HG03442 (cell line): ENCODE measurements around the gene C3.
A peak's percentile ranks its signal among the peaks of the same experiment; 100 is the strongest.
"Not testable (repeated sequence)": the region's sequence is repeated elsewhere in the genome, so short reads cannot be mapped to it uniquely, and the experiment has no call there.

Experiments
- ATAC-seq: cut with Tn5 transposase; IDR thresholded peaks from one replicate; pipeline ENCODE4 v1.9.1; 2021; ENCODE audit warnings: mild to moderate bottlenecking, moderate library complexity; ENCODE audit not compliant: unreplicated experiment

C3 gene

DNA sequence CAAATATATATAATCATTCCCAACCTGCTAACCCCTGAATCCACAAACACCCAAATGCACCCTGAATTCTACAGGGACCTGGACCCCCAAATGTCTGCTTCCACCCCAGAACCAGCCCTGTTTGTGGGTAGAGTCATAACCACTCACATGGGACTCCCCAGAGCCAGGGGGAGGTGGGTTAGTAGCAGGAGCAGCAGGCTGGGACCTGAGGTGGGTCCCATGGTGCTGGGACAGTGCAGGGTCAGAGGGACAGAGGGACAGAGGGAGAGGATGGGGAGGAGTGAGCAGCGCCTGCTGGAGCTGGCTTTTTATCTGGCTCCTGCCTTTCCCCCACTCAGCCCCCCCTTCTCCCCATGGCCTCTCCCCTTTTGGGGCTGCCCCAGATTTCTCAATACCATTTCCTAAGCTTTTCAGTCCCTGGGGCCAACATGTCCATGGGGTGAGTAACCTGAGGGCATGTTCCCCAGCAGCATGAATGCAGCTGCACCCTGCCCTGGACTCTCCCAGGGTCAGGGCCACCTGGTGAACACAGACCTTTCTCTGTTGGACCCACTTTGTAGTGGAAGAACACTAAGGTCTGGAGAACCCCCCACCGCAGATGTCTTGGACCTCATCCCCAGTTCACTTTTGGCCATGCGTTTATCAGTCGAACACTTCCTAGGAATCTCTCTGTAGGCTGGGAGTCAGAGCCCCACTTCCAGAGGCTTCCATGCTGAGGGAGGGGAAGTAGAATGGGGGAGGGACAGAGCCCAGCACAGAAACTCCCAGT lies at the start of gene C3:
Gene C3, minus strand, starts transcription at position 282 of the 769 bp plus-strand sequence. Its CDS starts 61 bp downstream, at position 221.
- ATAC-seq = no peak

DNA sequence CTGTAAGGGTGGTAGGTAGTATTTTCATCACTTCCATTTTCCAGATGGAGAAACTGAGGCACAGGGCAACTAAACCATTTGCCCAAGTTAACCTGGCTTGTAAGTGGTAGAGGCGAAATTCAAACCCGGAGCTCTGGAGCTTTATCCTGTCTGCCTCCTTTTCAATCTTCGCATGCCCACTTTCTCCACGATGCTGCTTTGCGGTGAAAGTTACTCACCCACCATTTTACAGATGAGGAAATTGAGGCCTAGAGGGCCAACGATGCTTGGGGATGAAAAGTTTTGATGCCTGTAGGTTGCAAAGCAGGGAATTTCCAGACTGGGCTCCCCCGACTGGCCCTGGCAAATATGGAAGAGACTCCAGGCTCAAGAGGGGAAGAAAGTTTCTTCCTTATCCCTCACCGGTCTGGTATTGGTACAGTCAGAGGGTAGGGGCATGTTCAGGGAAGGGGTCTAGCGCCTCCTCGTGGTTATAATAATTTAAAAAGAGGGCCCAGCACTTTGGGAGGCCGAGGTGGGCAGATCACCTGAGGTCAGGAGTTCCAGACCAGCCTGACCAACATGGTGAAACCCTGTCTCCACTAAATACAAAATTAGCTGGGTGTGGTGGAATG lies 48.7 kb upstream of the C3 start:
- no peak for ATAC-seq

GRCh38 chr19:6768236-6768785 lies 47.9 kb upstream of the C3 start:
- ATAC-seq = no peak

GRCh38 chr19:6767357-6768235 lies 47.1 kb upstream of the C3 start, which contains the start of gene SH2D3A:
Gene SH2D3A, minus strand, starts transcription at chr19:6767435. Its CDS starts 3,687 bp downstream, at chr19:6763748.
- peak; percentile 56 for ATAC-seq

- peak; percentile 6 for ATAC-seq
Observed at GRCh38 chr19:6767081-6767356, 46.6 kb upstream of the C3 start.

- ATAC-seq = no peak
Observed at GRCh38 chr19:6766357-6767080, 46.1 kb upstream of the C3 start.

DNA sequence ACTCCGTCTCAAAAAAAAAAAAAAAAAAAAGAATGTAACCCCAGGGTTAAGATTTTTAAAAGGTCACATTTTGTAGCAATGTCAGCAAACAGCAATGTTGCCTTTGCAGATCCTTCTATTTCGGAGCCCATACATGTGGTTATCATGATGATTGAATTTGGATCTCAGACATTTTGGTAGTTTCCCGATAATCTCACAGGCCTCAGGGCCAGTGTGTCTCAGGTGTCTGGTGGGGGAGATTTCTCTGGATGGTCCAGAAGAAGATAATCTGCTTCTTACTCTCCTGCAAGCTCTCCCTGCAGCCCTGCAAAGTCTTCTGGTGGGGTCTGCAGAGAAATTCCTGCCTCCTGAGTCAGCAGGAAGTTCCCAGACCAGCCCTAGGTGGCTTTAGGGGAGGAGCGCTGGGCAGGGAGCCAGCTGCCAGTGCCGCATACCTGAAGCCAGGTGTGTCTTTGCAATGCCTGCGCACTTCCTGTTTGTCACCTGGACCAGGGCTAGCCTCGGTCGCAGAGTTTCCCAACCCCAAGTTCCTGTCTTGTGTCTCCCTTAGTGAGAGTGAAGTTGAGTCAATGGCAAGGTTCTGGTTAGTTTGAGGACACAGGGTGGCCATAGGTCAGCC lies 45.4 kb upstream of the C3 start:
- no peak for ATAC-seq

DNA sequence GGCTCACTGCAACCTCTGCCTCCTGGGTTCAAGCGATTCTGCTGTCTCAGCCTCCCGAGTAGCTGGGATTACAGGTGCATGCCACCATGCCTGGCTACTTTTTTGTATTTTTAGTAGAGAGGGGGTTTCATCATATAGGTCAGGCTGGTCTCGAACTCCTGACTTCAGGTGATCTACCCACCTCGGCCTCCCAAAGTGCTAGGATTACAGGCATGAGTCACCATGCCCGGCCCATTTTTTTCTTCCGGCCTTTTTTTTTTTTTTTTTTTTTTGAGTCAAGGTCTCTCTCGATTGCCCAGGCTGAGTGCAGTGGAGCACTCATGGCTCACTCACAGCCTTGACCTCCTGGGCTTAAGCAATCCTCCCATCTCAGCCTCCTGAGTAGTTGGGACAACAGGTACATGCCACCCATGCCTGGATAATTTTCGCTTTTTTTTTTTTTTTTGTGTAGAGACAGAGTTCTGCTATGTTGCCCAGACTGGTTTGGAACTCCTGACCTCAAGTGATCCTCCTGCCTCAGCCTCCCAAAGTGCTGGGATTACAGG lies 41.9 kb upstream of the C3 start:
- ATAC-seq = not testable (repeated sequence)

DNA sequence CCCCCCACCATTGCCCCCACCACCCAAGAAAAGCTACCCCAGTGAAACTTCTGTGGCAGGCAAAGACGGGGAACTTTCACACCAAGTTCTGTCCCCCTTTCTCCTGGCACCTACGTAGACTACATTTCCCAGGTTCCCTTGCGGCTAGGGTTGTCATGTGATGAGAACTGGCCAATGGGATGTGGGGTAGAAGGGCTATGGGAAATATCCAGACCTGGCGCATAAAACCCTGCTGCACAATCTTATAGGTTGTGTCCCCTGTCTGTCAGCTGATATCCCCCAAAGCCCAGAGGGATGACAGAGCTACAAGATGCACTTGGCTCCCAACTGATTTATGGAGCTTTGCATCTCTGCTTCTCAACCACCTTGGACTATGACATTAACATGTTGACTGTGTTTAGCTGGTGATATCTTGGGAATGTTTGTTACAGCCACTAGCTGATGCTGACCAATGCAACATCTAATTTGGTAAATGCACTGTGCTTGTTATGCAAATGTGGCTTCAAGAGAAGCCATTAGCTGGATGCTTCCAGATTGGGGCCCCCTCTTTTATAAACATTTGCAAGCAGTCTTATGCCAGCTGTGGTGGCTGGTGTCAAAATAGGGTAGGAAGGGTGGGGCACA lies 40.7 kb upstream of the C3 start:
- ATAC-seq = no peak

GRCh38 chr19:6760606-6761005 lies 40.2 kb upstream of the C3 start:
- no peak for ATAC-seq

- no peak for ATAC-seq
Observed at GRCh38 chr19:6754653-6755463, 34.4 kb upstream of the C3 start.

DNA sequence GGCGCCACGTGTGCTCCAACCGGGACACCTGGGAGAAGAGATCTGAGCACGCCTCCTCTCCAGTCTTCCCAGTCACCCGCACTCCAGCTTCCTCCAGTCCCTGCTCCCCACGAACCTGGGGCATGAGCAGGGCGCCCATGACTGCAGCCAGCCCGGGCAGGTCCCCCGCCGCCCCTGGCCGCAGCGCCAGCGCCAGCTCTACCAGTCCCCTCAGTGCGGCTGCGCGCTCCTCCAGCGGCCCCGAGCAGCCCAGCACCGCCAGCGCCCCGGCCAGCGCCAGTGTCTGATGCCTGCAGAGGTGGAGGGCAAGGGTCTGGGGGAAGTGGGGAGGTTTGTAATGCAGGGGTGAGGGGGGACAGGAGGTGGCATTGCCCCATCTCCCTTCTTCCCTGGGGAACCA lies 33.7 kb upstream of the C3 start:
- peak; percentile 8 for ATAC-seq

DNA sequence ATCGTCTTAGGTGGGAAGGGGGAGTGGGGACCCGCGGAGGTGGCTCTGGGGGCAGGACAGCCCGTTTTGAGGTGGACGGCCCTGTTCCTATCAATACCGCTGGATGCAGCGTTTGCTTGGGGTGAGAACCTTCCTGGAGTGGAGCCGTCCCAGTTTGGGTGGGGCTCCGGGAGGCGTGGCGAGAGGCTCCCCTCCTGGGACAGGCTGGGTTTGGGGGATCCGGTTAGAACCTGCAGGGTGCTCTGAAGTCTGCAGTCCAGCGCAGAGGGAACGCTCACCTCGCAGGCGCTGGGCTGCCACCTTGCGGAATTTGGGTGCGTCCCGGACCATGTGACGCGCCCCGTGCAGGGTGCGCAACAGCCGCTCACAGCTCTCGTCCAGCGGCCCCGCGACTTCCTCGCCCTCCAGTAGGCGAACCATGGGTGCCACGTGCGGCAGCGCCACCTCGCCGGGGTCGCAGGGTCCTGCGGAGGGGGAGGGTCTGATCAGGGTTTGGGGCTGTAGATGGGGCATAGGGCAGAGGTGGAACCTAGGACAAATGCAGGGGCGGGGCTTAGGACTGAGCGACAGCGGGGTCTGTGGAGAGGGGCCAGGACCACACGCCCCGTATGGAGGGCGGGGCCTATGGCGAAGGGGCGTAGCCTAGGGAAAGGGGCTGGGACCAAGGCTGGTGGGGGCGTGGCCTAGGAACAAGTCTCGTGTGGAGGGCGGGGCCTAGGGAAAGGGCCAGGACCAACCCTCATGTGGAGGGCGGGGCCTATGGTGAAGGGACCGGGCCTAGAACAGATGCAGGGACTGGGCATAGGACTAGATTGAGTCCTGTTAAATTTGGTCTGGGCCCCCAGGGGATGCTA lies 33.0 kb upstream of the C3 start:
- ATAC-seq = peak; percentile 69

GRCh38 chr19:6752256-6753177 lies 32.1 kb upstream of the C3 start:
- no peak for ATAC-seq

- no peak for ATAC-seq
Observed at GRCh38 chr19:6751189-6751588, 30.7 kb upstream of the C3 start.

- no peak for ATAC-seq
Observed at GRCh38 chr19:6750062-6750461, 29.6 kb upstream of the C3 start.

- ATAC-seq = not testable (repeated sequence)
Observed at GRCh38 chr19:6748543-6748942, 28.1 kb upstream of the C3 start.
